Effector memory CD4-positive, alpha-beta T cell (primary cell): Measurements from ENCODE around the gene USP36.

ENCODE experiments used
- DNase-seq, 3 donors: peaks; one replicate each; pipeline ENCODE4 v3.0.0-alpha.2; 2020
- H3K27ac ChIP-seq: 2 replicates; pipeline ENCODE4 v1.7.0; 2013; ENCODE audit warnings: mild to moderate bottlenecking, low read length, moderate library complexity; ENCODE audit not compliant: insufficient read depth, poor library complexity, severe bottlenecking
- H3K27me3 ChIP-seq: replicated peaks from 2 replicates; pipeline ENCODE4 v1.7.0; 2013; ENCODE audit warnings: mild to moderate bottlenecking, low read length; ENCODE audit not compliant: insufficient read depth, control insufficient read depth, poor library complexity, severe bottlenecking
- H3K36me3 ChIP-seq: 2 replicates; pipeline ENCODE4 v1.7.0; 2013; ENCODE audit warnings: mild to moderate bottlenecking, low read length, moderate library complexity; ENCODE audit not compliant: control insufficient read depth, insufficient read depth
- H3K4me1 ChIP-seq: 2 replicates; pipeline ENCODE4 v1.7.0; 2013; ENCODE audit warnings: low read length, mild to moderate bottlenecking; ENCODE audit not compliant: control insufficient read depth, insufficient read depth, poor library complexity, severe bottlenecking
- H3K4me3 ChIP-seq: 2 replicates; pipeline ENCODE4 v1.7.0; 2013; ENCODE audit warnings: low read length, low read depth, mild to moderate bottlenecking; ENCODE audit not compliant: insufficient read depth, poor library complexity, severe bottlenecking
- H3K9me3 ChIP-seq: 2 replicates; pipeline ENCODE4 v1.7.0; 2013; ENCODE audit warnings: mild to moderate bottlenecking, low read length, moderate library complexity; ENCODE audit not compliant: control insufficient read depth

USP36 gene

GRCh38 chr17:78771758-78772382, 68.7 kb downstream of the USP36 start:
- Histone ChIP-seq H3K36me3 (peaks cover 4% of the 10 kb centered on the region), H3K4me3 (peak overlapping the region; percentile 45), H3K27ac (peak overlapping the region; percentile 95), H3K4me1 (peaks cover 80% of the 10 kb centered on the region), H3K27me3 (no peaks in the 10 kb centered on the region), H3K9me3 (no peaks in the 10 kb centered on the region)
- DNase-seq, result no peak

GRCh38 chr17:78769196-78769773, 71.3 kb downstream of the USP36 start:
- no peak for DNase-seq
- Histone ChIP-seq H3K9me3 (no peaks in the 10 kb centered on the region), H3K36me3 (peaks cover 4% of the 10 kb centered on the region), H3K4me3 (peak overlapping the region; percentile 7), H3K27me3 (no peaks in the 10 kb centered on the region), H3K4me1 (peaks cover 88% of the 10 kb centered on the region), H3K27ac (peak overlapping the region; percentile 59)

DNA sequence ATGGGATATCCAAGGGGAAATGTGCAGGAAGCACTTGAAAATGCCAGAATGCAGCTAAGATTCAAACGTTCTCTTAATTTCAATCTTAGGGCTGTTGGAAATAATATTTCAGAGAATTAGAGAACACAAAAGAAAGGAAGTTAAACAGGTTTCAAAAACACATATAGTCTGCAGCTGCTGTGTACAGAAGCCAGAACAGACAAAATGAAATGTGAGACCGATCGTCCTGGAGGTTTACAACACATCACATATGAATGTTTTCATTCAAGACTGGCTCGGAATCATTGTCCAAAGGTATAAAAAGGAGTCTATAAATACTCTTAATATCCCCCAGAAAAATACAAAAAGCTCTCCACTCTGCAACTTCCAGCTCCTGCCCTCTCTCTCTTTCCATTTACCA, 72.8 kb downstream of the USP36 start:
- Histone ChIP-seq H3K27ac (peak overlapping the region; percentile 56), H3K4me3 (peak overlapping the region; percentile 16), H3K36me3 (peaks cover 4% of the 10 kb centered on the region), H3K9me3 (no peaks in the 10 kb centered on the region), H3K4me1 (peaks cover 95% of the 10 kb centered on the region), H3K27me3 (no peaks in the 10 kb centered on the region)
- DNase-seq, result no peak

GRCh38 chr17:78766743-78767294, 73.8 kb downstream of the USP36 start:
- H3K9me3 ChIP-seq, result no peaks in the 10 kb centered on the region
- peak overlapping the region; percentile 14 for H3K4me3 ChIP-seq
- DNase-seq, result no peak
- peak overlapping the region; percentile 56 for H3K27ac ChIP-seq
- H3K4me1 ChIP-seq, result peaks cover 95% of the 10 kb centered on the region
- H3K36me3 ChIP-seq, result peaks cover 4% of the 10 kb centered on the region
- no peaks in the 10 kb centered on the region for H3K27me3 ChIP-seq

- Histone ChIP-seq H3K4me3 (no peak overlapping the region), H3K4me1 (peaks cover 95% of the 10 kb centered on the region), H3K36me3 (peaks cover 4% of the 10 kb centered on the region), H3K9me3 (no peaks in the 10 kb centered on the region), H3K27me3 (no peaks in the 10 kb centered on the region), H3K27ac (peak overlapping the region; percentile 56)
- no peak for DNase-seq
Measured at GRCh38 chr17:78766225-78766624, 74.4 kb downstream of the USP36 start.

GRCh38 chr17:78765821-78766220, 74.8 kb downstream of the USP36 start:
- Histone ChIP-seq H3K4me3 (no peak overlapping the region), H3K27me3 (no peaks in the 10 kb centered on the region), H3K9me3 (no peaks in the 10 kb centered on the region), H3K4me1 (peaks cover 95% of the 10 kb centered on the region), H3K36me3 (peaks cover 4% of the 10 kb centered on the region), H3K27ac (peak overlapping the region; percentile 56)
- no peak for DNase-seq

DNA sequence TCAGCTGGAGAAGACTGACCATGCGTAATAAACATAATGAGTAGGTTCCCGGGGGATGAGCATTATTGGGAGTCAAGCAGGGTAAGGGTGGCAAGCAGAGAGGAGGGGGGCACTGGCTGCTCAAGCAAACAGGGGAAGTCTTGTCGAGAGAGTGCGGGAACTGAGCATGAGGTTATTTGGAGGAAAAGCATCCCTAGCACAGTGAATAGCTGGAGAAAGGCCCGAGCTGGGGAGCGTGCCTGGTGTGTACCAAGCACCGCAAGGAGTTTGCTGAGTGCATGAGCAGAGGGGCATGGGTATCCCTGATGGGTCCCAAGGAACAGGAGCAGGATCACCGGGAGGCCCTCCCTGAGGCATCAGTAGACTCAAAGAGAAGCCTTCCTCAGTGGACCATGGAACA, 75.7 kb downstream of the USP36 start:
- Histone ChIP-seq H3K27me3 (no peaks in the 10 kb centered on the region), H3K4me1 (peaks cover 88% of the 10 kb centered on the region), H3K27ac (peak overlapping the region; percentile 33), H3K9me3 (no peaks in the 10 kb centered on the region), H3K4me3 (no peak overlapping the region), H3K36me3 (peaks cover 4% of the 10 kb centered on the region)
- DNase-seq, result no peak

DNA sequence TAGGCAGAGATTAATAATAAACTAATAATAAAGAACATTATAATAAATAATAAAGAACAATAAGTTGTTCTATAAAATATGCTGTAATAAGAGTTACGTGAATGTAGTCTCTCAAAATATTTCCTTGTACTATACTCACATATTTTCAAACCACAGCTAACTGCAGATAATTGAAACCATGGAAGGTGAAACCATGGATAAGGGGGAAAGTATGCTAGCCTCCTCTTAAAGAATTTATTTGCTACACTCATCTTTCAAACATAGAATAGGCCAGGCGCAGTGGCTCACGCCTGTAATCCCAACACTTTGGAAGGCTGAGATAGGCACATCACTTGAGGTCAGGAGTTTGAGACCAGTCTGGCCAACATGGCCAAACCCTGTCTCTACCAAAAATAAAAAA, 77.1 kb downstream of the USP36 start:
- DNase-seq, result no peak
- Histone ChIP-seq H3K9me3 (no peaks in the 10 kb centered on the region), H3K36me3 (peaks cover 4% of the 10 kb centered on the region), H3K4me3 (no peak overlapping the region), H3K27ac (peak overlapping the region; percentile 17), H3K27me3 (no peaks in the 10 kb centered on the region), H3K4me1 (peaks cover 87% of the 10 kb centered on the region)

DNA sequence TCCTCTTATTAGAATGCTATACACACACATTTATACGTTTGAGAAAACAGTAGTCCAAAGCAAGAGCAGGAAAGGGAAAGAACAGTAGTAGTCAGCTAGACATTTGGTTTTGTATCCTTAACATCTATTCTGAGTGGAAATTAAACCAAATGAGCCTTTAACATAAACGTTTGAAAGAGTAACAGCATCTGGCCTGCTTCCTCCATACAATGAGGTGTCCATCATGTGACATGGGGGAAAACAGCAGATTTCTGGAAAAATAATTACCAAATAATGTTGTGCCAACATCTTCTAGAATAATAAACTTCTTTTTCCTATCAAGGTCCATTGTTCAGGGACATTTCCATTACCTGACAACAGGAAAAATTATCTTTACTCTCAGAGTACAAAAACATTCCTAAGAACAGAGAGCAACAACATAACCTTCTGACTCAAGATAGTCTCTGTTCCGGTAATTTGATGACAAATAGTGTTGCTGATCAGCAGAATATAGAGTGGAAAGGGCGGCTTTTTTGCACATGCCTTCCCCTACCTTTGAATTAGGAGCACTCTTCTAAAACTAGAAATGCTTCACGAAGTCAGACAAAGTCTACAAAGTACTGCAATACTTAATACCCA, 78.7 kb downstream of the USP36 start:
- Histone ChIP-seq H3K4me1 (peaks cover 86% of the 10 kb centered on the region), H3K36me3 (no peaks in the 10 kb centered on the region), H3K27ac (peak overlapping the region; percentile 52), H3K27me3 (no peaks in the 10 kb centered on the region), H3K4me3 (no peak overlapping the region), H3K9me3 (no peaks in the 10 kb centered on the region)
- DNase-seq, result no peak

DNA sequence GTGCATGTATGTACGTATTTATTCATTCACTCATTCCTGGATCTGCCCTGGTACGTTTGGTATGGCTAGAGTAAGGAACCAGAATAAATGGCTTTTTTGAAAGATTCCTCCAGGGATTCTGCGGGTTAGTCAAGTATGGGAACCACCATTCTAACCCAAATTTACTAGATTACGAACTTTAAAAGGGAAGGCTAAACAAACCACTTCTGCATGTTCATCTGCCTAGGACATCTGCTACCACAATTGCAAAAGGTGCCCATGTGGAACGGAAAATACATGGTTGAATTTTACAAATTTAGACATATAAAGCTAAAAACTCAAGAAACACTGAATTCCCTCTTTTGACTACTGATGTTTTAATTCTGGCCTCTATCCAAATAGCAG, 80.7 kb downstream of the USP36 start:
- DNase-seq, result no peak
- Histone ChIP-seq H3K4me3 (peak overlapping the region; percentile 3), H3K27ac (peak overlapping the region; percentile 94), H3K9me3 (no peaks in the 10 kb centered on the region), H3K4me1 (peaks cover 86% of the 10 kb centered on the region), H3K36me3 (no peaks in the 10 kb centered on the region), H3K27me3 (no peaks in the 10 kb centered on the region)
